ENCODE results near the gene KIF6.

The KIF6 gene

DNA sequence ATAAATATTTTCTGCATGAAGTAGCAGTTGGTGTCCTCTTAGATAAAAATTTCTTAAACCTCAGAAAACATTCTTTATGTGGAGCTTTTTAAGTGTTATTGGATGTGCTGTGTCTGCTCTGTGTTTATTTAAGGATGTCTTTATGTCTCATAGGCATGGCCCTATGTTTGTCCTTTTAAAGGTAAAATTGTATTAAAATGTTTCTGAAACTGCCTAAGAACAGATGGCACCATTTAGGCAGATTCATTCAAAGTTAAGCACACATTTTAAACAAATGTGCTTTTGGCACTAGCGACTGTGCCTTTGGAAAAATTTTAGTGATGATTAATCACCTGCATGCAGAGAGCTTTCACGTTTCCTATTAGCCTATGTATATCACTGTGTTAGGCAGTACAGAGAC lies 125.2 kb downstream of the KIF6 start:
- no peaks in the 10 kb centered on the region for H3K27me3 ChIP-seq (ENCODE audit: insufficient read depth, low read length)
- no peaks in the 10 kb centered on the region; the same call in 1 of the 2 replicates for H4K20me1 ChIP-seq (ENCODE audit: insufficient read depth, low read length)
- no peaks in the 10 kb centered on the region for H3K9me3 ChIP-seq (ENCODE audit: low read length)
- H3K79me2 ChIP-seq (ENCODE audit: insufficient read depth, low read length): no peaks in the 10 kb centered on the region
- no peaks in the 10 kb centered on the region for H3F3A ChIP-seq (ENCODE audit: insufficient read depth, low read length)
- no peak overlapping the region for H3K4me3 ChIP-seq (ENCODE audit: low read depth, low read length, poor library complexity, severe bottlenecking)
- H2AFZ ChIP-seq (ENCODE audit: low read length): no peak overlapping the region
- no peaks in the 10 kb centered on the region for H3K4me1 ChIP-seq (ENCODE audit: insufficient read depth, low read length, severe bottlenecking)
- TF ChIP-seq EZH2 (IDR thresholded peaks at IDR 0.05; ENCODE audit: borderline replicate concordance, low read length) (no peak), CTCF (IDR thresholded peaks at IDR 0.05; ENCODE audit: low read length) (no peak)
- no peaks in the 10 kb centered on the region for H3K36me3 ChIP-seq (ENCODE audit: insufficient read depth, low read length)
- no peak overlapping the region for H3K27ac ChIP-seq (ENCODE audit: low read depth, low read length, poor library complexity, severe bottlenecking)
- H3K9ac ChIP-seq (ENCODE audit: low read length): no peak overlapping the region
- H3K9me2 ChIP-seq (ENCODE audit: low read depth, low read length): no peaks in the 10 kb centered on the region
- no peak overlapping the region for H3K4me2 ChIP-seq (ENCODE audit: low read length)

DNA sequence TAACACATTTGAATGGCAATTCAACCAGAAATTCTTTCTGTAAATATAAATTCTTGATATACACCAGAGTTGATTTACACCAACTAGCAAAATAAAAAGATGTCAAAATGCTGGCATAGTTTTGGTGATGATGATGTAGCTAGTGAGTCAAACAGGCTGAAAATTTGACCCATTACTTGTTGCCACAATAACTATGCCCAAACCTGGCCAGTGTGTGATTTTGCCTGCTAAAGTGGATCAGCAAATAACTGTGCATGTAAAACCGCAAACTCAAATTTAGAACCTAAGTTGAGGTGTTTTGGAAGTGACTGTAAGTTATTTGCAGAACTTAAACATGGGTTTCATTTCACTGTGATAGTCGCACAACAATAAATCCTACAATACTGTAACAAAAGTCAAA lies 125.9 kb downstream of the KIF6 start:
- no peaks in the 10 kb centered on the region for H3K79me2 ChIP-seq (ENCODE audit: insufficient read depth, low read length)
- no peaks in the 10 kb centered on the region for H3K36me3 ChIP-seq (ENCODE audit: insufficient read depth, low read length)
- no peaks in the 10 kb centered on the region for H4K20me1 ChIP-seq (ENCODE audit: insufficient read depth, low read length)
- no peaks in the 10 kb centered on the region for H3K4me1 ChIP-seq (ENCODE audit: insufficient read depth, low read length, severe bottlenecking)
- H3K4me3 ChIP-seq (ENCODE audit: low read depth, low read length, poor library complexity, severe bottlenecking): no peak overlapping the region
- no peak overlapping the region for H3K9ac ChIP-seq (ENCODE audit: low read length)
- H3K9me2 ChIP-seq (ENCODE audit: low read depth, low read length): no peaks in the 10 kb centered on the region
- H2AFZ ChIP-seq (ENCODE audit: low read length): no peak overlapping the region
- no peak overlapping the region for H3K4me2 ChIP-seq (ENCODE audit: low read length)
- H3F3A ChIP-seq (ENCODE audit: insufficient read depth, low read length): no peaks in the 10 kb centered on the region
- H3K27me3 ChIP-seq (ENCODE audit: insufficient read depth, low read length): no peaks in the 10 kb centered on the region
- H3K9me3 ChIP-seq (ENCODE audit: low read length): no peaks in the 10 kb centered on the region
- H3K27ac ChIP-seq (ENCODE audit: low read depth, low read length, poor library complexity, severe bottlenecking): no peak overlapping the region
- TF ChIP-seq CTCF (IDR thresholded peaks at IDR 0.05; ENCODE audit: low read length) (no peak), EZH2 (IDR thresholded peaks at IDR 0.05; ENCODE audit: borderline replicate concordance, low read length) (no peak)

DNA sequence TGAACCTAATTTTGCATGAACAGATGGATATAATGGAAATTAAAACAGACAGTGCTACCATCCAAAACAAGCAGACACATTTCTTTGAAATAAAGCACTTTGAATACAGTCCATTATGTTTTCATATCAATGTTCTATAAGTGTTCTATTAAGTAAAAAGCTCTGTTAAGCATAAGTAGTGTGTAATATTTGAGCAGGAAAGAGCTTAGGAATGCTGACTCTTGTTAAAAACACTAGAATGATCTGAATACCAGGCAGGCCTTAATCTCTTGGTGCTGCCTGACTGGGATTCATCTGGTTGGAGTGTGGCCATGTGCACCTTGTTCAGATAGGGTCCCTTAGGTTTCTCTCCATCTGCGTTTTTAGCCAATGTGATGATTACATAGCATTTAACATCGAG lies 130.9 kb downstream of the KIF6 start:
- H3F3A ChIP-seq (ENCODE audit: insufficient read depth, low read length): no peaks in the 10 kb centered on the region
- no peaks in the 10 kb centered on the region for H3K9me2 ChIP-seq (ENCODE audit: low read depth, low read length)
- no peaks in the 10 kb centered on the region for H3K9me3 ChIP-seq (ENCODE audit: low read length)
- no peaks in the 10 kb centered on the region for H3K79me2 ChIP-seq (ENCODE audit: insufficient read depth, low read length)
- H3K27me3 ChIP-seq (ENCODE audit: insufficient read depth, low read length): no peaks in the 10 kb centered on the region
- no peaks in the 10 kb centered on the region for H3K36me3 ChIP-seq (ENCODE audit: insufficient read depth, low read length)
- no peaks in the 10 kb centered on the region for H4K20me1 ChIP-seq (ENCODE audit: insufficient read depth, low read length)
- no peak overlapping the region for H2AFZ ChIP-seq (ENCODE audit: low read length)
- no peak overlapping the region for H3K27ac ChIP-seq (ENCODE audit: low read depth, low read length, poor library complexity, severe bottlenecking)
- H3K4me1 ChIP-seq (ENCODE audit: insufficient read depth, low read length, severe bottlenecking): no peaks in the 10 kb centered on the region
- no peak overlapping the region for H3K9ac ChIP-seq (ENCODE audit: low read length)
- H3K4me3 ChIP-seq (ENCODE audit: low read depth, low read length, poor library complexity, severe bottlenecking): no peak overlapping the region
- no peak overlapping the region for H3K4me2 ChIP-seq (ENCODE audit: low read length)
- no peak for TF ChIP-seq CTCF (IDR thresholded peaks at IDR 0.05; ENCODE audit: low read length)
- no peak for TF ChIP-seq EZH2 (IDR thresholded peaks at IDR 0.05; ENCODE audit: borderline replicate concordance, low read length)

All from OCI-LY1 (cell line).